Stimulated activated CD4-positive, alpha-beta T cell treated with anti-CD3 and anti-CD28 coated beads, Interleukin-15, amount 100 ng/mL, for 1 hour (primary cell): ENCODE data around the gene KSR1.
"Not testable (repeated sequence)": the region's sequence is repeated elsewhere in the genome, so short reads cannot be mapped to it uniquely, and the experiment has no call there.

Source experiments
- DNase-seq, 2 donors: peaks; one replicate each; pipeline ENCODE4 v3.0.0-alpha.2; 2020; ENCODE audit warnings: low read depth in 1 of 2, low spot score in 1 of 2

Gene KSR1

GRCh38 chr17:27452828-27453227 is 3.4 kb upstream of the KSR1 start:
- DNase-seq, result no peak

GRCh38 chr17:27453471-27453870 is 2.8 kb upstream of the KSR1 start:
- DNase-seq, result no peak

GRCh38 chr17:27454089-27454488 is 2.2 kb upstream of the KSR1 start:
- no peak for DNase-seq

- no peak for DNase-seq
Observed at GRCh38 chr17:27455236-27455913, 873 bp upstream of the KSR1 start.

GRCh38 chr17:27456681-27457359 is 572 bp downstream of the KSR1 start:
- DNase-seq, result no peak

GRCh38 chr17:27457360-27457715 is 1.1 kb downstream of the KSR1 start:
- DNase-seq, result no peak

- DNase-seq, result no peak
Observed at GRCh38 chr17:27457731-27458523, 1.7 kb downstream of the KSR1 start.

GRCh38 chr17:27458524-27458908 is 2.3 kb downstream of the KSR1 start:
- no peak for DNase-seq

- DNase-seq, result no peak
Observed at GRCh38 chr17:27459433-27459832, 3.2 kb downstream of the KSR1 start.

- DNase-seq, result no peak
Observed at GRCh38 chr17:27460196-27460725, 4.0 kb downstream of the KSR1 start.

- DNase-seq, result no peak
Observed at GRCh38 chr17:27461192-27461859, 5.1 kb downstream of the KSR1 start.

- no peak for DNase-seq
Observed at GRCh38 chr17:27462149-27462548, 5.9 kb downstream of the KSR1 start.

- DNase-seq, result no peak
Observed at GRCh38 chr17:27462714-27463113, 6.5 kb downstream of the KSR1 start.

- no peak for DNase-seq
Observed at GRCh38 chr17:27463235-27463677, 7.0 kb downstream of the KSR1 start.

- not testable (repeated sequence) for DNase-seq
Observed at GRCh38 chr17:27464019-27464418, 7.8 kb downstream of the KSR1 start.

- no peak for DNase-seq
Observed at GRCh38 chr17:27464431-27464830, 8.2 kb downstream of the KSR1 start.

GRCh38 chr17:27465875-27466274 is 9.6 kb downstream of the KSR1 start:
- not testable (repeated sequence) for DNase-seq

GRCh38 chr17:27466376-27466742 is 10.1 kb downstream of the KSR1 start:
- no peak for DNase-seq

GRCh38 chr17:27466743-27467375 is 10.6 kb downstream of the KSR1 start:
- DNase-seq, result peak in 1 of 2 donors; percentile 49

GRCh38 chr17:27469256-27469655 is 13.0 kb downstream of the KSR1 start:
- DNase-seq, result no peak
